GM19328 (cell line): ENCODE data around the gene SCN1B.

Experiments used
- ATAC-seq: cut with Tn5 transposase; IDR thresholded peaks from one replicate; pipeline ENCODE4 v1.9.1; 2021; ENCODE audit warnings: mild to moderate bottlenecking, moderate library complexity; ENCODE audit not compliant: unreplicated experiment

Gene SCN1B

DNA sequence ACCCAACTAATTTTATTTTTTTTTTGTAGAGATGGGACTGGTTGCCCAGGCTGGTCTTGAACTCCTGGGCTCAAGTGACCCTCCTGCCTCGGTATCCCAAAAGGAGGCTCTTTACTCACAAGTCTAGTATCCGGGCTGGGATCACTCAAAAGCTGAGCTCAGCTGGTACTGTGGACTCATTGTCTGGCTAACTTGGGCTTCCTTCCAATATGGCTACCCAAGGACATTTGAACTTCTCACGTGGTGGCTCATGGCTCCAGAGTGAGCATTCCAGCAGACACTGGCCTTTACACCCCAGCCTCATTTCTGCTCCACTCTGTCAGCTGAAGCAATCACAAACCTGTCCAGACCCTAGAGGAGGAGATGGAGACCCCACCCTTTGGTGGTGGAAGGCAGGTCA, 40.2 kb downstream of the SCN1B start:
- no peak for ATAC-seq

DNA sequence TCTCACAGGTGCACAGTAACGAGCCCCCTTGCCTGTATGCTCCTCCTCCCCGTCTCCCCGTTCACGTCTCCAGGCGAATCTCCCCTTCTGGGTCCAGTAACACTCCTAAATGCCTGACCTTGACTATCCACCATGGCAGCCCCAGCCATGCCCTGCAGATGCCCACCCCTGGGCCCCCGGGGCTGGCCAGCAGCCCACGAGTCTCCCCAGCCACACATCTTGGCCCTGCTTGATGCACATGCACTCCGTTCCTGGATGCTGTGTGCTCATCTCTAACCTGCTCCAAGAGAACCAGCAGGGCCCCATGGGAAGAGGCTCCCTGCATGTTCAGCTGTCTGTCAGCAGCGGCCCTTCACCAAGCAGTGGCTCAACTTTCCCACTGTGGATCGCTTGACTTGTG, 43.2 kb downstream of the SCN1B start:
- ATAC-seq = no peak

GRCh38 chr19:35073941-35074340, 43.7 kb downstream of the SCN1B start:
- ATAC-seq = no peak

- no peak for ATAC-seq
These were observed 44.3 kb downstream of the SCN1B start for GRCh38 chr19:35074426-35075201.

GRCh38 chr19:35075202-35076025, 45.1 kb downstream of the SCN1B start:
- ATAC-seq = no peak

GRCh38 chr19:35076026-35076370, 45.7 kb downstream of the SCN1B start:
- no peak for ATAC-seq

GRCh38 chr19:35076657-35077056, 46.4 kb downstream of the SCN1B start:
- no peak for ATAC-seq

- no peak for ATAC-seq
These were observed 47.3 kb downstream of the SCN1B start for GRCh38 chr19:35077411-35078223.

DNA sequence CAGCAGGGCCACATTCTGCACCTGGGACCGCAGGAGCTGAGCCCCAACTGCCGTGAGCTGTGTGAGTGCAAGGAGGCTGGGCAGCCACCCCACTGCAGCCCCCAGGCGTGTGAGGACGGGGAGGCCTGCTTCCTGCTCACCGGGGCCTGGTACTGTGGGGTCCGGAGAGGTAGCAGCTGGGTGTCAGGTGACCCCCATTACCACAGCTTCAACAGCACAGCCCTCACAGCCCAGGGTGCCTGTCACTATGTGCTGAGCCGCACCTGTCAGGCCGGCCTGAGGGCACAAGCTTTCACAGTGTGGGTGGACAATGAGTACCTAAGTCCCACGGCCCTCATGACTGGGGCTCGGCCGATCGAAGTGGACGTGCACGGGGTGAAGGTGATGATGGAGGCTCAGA, 49.6 kb downstream of the SCN1B start:
- ATAC-seq = no peak

GRCh38 chr19:35080613-35081170, 50.4 kb downstream of the SCN1B start:
- ATAC-seq = no peak

DNA sequence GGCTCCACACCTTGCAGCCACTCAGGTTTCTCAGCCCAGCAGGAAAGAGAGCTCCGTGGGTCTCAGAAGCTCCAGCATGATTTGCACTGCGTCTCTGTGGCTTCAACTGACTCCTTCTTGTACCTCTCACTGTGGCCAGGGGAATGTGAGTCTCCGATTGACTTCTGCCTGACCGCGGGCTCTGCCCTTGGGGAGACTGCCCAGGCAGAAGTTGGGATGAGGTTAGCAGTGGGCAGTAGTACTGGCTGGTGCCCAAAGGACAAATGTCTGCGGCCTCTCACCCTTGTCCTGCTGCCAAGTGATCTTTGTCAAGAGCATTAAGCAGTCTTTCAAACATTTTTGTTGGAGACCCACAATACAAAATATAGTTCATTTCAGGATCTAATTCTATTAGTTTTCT, 50.9 kb downstream of the SCN1B start:
- no peak for ATAC-seq

GRCh38 chr19:35083691-35084508, 53.6 kb downstream of the SCN1B start:
- no peak for ATAC-seq

DNA sequence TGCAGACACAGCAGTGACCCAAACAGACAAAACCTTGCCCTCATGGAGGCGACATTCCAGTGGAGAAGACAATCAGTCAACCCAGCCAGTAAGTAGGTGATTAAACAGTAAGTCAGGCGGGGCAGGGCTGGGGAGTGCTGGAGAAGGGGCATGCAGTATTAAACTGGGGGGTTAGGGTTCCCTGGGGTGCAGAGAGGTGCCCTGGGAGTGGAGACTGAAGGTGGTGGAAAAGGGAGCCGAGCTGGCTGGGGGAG, 54.2 kb downstream of the SCN1B start:
- no peak for ATAC-seq

DNA sequence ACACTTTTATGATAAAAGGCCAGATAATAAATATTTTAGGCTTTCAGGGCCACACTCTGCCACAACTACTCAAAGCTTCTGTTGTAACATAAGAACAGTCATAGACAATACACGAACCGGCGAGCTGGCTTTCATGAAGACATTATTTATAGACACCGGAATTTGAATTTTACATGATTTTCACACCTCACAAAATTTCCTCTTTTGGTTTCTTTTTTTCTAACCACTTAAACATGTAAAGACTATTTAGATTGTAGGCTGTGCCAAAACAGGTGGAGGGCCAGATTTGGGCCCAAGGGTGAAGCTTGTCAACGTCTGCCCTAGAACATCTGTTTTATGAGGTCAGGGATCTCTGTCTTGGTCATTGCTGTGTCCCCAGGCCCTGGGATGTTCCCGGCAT, 55.7 kb downstream of the SCN1B start:
- ATAC-seq = no peak

- ATAC-seq = no peak
These were observed 56.2 kb downstream of the SCN1B start for GRCh38 chr19:35086455-35086854.

DNA sequence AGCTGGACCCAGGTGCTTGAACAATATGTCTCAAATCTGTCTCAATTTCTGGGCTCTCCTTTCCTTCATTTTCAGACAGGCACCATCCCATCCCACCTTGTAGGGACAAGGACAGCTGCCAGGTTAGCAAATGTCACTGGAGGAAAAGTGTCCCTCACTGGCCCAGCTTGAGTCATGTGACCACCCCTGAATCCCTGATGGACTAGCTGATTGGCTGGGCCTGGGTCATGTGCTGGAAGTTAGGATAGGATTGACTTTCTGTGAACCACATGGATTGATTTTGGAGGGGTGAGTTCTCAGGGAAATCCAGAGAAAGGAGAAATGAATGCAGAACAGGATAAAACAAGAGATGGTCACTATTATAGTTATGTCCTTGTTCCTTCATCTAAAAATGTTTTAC, 57.1 kb downstream of the SCN1B start:
- ATAC-seq = no peak

DNA sequence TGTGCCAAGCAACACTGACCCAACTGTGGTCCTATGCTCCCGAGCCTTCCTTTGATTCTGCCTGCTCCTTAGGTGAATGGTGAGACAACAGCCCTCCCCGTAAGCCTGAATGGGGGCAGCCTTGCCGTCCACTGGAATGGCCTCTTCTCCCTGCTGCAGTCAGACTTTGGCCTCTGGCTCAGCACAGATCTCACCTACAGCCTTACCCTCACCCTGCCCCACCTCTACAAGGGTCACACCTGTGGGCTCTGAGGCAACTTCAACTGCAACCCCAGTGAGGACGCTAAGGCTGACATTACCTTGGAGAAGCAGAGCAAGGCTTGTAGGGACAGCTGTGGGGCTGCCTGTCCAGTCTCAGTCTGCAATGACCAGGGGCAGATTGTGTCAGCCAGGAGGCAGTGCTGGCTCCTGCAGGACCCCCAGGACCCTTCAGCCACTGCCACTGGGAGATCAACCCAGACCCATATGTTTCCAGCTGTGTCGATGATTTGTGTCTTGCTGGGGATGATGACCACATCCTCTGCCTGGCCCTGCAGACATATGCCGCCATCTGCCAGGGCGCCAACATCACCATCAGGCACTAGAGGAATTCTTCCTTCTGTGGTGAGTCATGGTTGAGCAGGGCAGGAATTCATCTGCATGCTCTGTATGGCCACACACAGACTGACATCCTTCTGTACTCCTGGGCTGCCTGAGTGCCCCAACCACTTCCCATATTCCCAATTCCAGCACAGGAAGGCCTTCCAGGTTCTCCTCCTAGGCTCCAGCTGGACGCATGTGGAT, 58.1 kb downstream of the SCN1B start:
- no peak for ATAC-seq

DNA sequence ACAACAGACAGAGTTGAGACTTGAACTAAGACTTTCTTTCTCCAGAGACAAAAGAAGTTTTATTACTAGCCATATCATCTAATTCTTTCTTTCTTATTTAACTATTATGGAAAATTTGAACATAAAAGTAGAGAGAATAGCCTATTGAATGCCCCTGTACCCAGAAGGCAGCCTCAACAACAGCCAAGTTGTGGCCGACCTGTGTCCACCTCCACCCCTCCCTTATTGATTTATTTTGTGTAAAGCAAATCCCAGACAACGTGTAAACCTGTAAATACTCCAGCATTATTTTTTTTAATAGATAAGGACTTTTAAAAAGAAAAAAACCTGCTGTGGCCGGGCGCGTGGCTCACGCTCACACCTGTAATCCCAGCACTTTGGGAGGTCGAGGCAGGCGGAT, 59.3 kb downstream of the SCN1B start:
- ATAC-seq = no peak
